T1000 (cell line): ENCODE data around the gene PSMD2.

Source experiments
- DNase-seq: peaks from one replicate; lab custom pipeline; 2025; ENCODE audit warnings: mixed read lengths; lab: John Stamatoyannopoulos, UW

PSMD2 gene

DNA sequence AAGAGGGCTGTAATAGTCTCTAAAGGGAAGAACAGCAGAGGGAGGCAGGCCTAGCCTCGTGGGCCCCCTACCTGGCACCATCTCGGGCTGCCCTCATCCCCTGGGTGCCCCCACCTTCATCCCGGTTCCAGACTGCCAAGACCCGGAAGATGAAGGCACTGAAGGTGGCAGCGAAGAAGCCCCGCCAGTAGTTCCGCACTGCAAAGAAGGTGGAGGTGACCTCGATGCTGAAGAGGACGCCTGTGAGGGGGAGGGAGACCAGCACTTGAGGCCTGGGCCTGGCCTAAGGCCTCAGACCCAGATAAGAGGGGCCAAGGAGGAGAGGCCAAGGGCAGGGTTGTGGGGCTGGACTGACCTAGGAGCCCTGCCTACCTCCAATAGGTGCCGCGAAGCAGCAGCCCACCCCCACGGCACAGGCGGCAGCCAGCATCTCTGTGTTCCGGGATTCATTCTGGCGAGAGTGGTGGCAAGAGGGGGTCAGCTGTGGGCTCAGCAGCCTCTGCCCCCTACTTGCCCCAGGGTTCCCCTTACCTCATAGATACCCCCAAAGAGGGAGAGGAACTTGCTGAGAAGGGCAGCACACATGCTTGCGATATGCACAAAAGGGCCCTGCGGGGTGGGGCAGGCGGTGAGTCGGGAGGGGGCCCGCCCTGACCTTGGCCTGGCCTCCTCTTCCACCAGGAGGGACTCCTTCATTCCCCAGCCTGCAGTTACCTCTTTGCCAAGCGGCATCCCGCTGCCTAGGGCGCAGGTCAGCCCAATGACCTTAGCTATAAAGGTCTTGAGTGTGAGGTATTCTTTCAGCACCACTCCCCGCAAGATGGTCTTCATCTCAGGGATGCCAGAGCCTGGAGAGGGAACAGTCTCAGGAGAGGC lies 58.4 kb downstream of the PSMD2 start:
- no peak for DNase-seq

DNA sequence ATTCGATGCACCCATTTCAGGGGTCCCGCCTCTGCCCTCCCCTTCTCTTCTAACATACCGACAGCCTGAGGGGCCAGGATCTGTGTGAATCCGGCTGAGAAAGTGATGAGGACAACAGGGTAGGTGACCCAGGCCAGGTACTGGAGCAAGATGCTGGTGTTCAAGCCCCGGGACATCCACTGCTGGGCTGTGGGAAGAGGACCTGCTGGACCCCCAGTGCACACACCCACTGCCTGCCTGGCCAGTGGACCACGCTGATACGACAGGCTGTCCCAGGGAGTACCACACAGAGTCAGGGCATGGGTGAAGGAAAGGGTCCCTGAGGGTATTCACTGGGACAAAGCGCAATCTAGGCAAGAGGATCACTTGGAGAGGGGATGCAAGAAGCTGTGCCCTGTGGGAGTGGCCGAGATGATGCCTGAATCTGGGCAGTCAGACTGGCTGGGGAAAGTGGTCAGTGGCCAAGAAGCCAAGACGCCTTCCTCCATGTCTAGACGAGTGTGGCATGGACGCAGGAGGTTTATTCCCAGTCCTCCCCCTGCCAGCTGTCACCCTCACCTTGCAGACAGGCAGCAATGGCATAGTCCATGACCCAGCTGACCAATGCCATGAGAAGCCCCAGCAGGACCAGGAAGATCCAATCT lies 59.2 kb downstream of the PSMD2 start:
- DNase-seq = no peak
